ENCODE measurements around the gene ROBO3.

ROBO3 gene

DNA sequence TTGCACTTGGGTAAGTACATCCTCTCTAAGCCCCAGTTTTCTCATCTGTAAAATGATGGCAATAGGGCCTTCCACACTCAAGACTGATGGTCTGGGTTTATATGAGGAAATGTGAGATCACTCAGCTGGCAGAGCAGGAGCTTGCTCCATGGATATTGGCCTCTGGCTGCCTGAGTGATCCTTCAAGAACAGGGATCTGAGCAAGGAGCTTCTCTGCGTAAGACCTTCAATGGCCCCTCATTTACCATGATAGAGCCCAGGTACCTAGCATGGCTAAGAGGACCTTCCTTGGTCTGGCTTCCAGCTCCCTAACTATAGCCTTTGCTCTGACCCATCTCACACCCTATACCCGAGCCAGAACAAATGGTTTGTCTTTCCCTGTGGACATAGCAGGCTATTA is 26.9 kb downstream of the ROBO3 start:
- no peak for DNase-seq (ENCODE audit: low read depth)

DNA sequence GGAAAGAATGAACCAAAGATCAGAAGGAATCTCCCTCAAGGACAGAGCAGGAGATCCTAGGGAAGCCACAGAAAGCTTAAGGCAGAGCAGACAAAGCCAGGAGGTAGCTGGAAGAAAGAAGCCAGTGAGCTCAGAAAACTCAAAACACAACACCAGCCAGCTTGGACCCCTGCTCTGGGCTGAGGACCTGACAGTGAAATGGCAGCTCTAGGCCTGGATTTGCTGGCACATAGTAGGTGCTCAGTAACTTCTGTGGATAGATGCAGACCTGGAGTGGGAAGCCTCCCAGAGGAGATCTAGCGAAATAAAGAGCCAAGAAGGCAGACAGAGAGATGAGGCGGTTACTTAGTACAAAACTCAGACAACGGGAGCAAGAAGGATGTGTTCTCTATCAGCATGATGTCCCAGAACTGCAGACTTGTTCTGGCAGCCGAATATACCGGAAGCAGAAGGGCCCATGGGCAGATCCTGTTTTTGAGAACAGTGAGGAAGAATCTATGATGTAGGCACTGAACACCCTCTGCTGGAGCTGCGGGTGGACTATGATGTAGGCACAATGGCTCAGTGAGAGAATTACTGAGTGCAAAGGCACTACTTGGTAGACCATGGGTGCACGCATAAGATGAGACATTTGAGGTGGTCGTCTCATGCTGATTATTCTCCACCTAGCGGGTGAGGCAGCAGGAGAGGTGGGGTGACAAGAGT is 27.7 kb downstream of the ROBO3 start:
- DNase-seq (ENCODE audit: low read depth) = no peak

DNA sequence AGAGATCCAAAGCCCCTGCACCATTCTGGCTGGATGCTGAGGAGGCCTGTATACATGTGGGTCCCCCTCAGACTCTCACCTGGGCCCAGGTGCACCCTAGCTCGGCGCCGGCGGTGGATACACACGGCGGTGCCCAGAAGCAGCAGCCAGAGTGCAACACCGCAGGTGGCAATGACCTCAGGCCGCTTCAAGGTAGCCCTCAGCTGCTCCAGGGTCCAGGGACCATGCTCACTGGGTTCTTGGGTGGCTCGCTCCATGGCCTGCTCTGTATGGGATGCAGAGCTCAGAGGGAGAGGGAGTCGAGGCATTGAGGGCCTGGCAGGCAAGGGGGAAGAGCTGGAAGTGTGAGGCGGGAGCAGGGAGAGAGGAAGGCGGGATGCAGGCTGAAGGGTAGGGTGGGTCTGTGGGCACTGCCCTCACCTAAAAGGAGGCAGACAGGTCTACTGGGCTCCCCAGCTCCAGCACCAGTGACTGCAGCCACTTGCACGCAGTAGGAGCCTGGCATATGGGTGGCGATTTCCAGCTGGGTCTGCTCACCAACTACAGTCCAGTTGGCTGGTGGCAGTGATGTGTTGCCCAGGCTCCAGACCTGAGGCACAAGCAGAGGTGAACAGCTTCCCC is 28.7 kb downstream of the ROBO3 start:
- DNase-seq (ENCODE audit: low read depth) = no peak

DNA sequence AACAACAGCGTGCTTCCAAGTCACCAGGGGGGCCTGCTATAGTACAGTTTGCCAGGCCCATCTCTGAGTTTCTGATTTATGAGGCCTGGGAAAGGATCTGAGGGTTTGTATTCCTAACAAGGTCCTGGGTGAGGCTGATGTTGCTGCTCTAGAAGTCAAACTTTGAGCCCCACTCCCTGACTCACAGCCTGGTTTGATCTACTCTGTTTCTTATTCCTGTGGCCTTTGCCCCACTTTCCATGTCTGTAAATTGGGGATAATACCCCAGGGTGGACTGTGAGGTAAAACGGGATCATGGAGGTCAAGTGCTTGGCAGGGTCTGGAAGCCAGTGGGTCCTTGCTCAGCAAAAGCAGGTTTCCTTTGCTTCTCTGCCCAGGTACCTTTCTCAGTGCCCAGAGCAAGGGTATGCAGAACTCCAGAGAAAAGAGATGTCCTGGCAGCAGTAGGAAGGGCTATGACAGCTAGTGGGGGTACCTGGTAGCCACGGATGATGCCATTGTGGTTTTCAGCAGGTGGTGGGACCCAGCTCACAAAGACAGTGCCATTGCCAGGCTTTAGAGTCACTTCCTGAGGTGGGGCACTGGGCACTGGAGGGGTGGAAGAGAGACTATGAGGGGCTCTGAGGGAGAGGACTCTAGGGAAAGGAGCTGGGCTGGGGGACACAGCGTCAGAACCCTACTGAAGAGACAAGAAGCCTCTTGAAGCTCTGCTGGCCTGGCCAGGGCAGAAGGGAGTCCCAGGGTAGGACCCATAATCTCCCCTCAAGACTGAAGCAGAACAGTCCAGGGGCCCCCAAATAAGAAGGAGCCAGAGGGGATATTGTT is 29.6 kb downstream of the ROBO3 start:
- DNase-seq (ENCODE audit: low read depth) = no peak

DNA sequence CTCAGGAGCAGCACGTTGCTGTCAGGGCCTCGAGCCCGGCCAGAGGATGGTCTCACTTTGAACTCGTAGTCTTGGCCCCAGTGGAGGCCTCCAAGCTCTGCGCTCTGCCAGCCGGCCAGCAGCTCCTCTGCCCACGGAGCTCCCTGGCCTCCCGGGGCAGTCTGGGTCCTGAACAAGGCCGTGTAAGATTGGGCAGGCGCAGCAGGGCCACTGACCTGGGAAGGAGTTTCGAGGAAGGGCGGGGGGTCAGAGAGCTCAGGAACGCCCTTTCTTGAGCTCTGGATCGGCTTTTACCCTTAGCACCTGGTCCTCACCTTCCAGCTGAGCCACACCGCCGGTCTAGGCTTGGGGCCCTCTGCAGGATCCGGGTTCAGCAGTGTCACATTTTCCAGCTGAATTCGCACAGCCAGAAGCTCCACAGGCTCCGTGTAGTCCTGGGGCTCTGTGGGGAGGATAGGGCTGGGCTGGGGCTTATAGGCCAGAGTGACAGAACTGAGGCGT is 30.3 kb downstream of the ROBO3 start:
- no peak for DNase-seq (ENCODE audit: low read depth)

DNA sequence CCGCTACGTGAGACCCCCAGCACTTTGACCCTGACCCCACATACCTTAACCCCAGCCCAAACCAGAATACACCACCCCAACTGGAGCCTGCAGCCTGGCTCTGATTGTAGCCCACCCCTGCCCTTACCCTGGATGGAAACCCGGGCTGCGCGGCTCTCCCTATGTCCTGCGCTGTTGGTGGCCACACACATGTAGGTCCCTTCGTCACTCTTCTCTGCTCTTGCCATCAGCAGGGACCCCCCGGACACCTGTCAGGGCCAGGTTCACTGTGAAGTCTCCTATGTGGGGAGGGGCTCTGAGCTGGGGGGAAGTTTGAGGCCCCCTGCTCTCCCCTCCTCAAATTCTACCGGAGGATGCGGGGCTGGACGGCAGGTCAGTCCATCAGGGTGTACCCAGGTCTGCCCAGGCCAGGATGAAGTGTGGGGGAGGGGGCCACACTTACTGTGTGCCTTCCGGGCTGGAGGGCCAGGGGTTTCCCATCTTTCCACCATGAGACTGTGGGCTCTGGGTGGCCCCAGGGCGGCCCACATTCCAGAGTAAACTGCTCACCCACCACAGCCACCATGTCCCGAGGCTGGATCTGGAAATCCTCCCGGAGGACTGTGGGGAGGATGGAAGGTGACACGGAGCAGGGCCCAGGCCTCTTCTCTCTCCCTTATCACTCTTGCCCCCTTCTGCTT is 31.0 kb downstream of the ROBO3 start:
- no peak for DNase-seq (ENCODE audit: low read depth)

DNA sequence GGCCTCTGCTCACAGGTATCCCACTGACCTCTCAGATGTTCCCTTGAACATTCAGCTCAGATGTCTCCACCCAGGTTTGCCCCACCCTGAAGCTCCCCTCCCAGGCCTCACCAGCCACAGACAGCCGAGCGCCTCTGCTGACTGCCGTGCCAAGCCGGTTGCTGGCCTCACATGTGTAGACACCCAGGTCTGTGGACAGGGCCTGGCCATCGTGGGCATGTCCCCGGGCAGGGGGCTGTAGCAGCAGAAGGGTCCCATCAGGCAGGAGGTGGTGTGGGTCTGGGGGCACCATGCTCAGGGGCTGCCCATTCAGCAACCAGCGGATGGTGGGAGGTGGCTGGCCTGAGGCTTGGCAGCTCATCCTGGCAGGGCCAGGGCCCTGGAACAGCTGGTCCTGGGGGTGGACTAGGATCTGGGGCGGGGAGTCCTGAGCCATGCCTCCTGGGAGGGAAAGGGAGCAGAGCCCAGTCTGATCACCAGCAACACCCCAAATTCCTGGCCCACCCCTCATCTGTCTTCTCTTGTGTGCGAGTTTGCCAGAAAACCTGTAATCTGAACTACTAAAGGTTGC is 31.7 kb downstream of the ROBO3 start:
- peak; percentile 21 for DNase-seq (ENCODE audit: low read depth)

DNA sequence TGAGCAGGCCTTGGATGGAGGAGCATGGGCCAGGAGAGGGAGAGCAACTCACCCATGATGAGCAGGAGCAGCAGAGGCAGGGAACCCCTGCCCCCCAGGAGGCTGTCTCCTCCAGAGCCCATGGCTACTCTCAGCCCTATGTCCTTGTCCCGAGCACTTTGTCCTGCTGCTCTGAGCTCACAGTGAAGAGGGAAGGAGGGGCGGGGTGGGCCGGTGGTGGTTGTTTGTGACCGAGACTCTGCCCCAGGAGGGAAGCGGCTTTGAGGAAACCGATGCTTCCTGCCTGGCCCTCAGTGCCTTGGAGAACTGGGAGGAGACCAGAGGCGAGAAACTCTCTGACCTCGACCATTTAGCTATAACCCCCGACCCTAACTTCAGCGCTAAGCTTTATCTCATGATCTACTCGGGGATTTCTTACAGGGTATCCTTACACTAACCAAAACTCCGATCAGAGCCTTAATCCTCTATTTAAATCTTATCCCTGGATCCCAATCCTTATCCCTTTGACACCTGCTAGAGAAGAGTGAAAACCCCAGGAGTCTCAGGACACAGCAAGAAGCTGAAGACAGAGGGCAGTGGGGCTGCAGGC is 32.5 kb downstream of the ROBO3 start, which contains the start of gene ROBO4:
ROBO4 (minus strand) TSS at position 192 of the 589 bp plus-strand sequence; CDS start at position 122, 70 bp downstream.
- DNase-seq (ENCODE audit: low read depth) = no peak

DNA sequence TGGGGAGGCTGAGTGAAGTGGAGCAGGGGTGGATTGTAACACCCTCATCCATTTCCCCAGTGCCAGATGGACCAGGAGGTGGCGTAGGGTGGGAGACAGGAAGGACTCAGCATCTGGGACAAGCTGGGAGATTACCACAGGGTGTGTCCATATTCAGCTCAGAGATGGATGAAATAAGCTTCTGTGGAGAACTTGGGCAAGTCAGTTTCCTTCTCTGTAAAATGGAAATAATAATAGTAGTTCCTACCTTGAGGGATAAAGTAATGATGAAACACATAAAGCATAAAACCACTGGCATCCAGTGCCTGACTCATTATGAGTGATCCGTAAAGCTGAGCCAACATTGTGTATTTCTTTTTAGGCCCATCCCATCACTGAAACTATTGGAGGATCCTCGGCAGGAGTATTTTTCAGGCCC is 33.0 kb downstream of the ROBO3 start:
- DNase-seq (ENCODE audit: low read depth) = peak; percentile 84

DNA sequence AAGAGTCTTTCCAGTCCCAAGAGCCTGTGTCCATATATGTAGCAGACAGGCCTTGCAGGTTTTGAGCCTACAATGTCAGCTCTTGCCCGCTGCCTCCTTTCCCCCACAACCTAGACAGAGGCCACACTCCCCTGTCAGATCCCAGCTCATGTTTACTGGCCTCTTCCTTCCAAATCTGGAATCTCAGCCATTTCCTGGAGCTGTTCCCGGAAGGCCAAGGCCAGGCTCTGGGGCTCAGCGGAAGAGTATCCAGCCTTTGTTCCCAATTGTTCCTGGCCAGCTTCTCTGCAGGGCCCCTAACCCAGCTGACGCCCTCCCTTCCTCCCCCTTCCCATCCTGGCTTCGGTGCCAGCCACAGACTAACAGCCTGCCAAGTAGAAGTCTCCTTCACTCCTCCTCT is 33.5 kb downstream of the ROBO3 start:
- DNase-seq (ENCODE audit: low read depth) = peak; percentile 72

DNA sequence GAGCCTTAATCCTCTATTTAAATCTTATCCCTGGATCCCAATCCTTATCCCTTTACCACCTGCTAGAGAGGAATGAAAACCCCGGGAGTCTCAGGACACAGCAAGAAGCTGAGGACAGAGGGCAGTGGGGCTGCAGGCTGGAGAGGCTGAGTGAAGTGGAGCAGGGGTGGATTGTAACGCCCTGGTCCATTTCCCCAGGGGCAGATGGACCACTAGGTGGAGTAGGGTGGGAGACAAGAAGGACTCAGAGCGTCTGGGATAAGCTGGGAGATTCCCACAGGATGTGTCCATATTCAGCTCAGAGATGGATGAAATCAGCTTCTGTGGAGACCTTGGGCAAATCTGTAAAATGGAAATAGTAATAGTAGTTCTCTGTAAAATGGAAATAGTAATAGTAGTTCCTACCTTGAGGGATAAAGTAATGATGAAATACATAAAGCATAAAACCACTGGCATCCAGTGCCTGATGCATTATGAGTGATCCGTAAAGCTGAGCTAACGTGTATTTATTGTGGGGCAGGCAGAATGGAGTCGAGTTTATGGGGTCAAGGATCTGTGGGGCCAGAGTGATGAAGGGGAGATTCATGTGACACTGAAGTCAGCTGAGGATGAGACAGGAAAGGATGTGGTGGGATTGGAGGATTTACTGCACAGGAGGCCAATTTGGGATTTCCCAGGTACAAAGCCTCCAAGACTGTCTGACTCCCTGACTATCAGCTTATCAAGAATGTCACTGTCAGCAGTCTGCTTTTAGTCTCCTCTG is 34.3 kb downstream of the ROBO3 start:
- no peak for DNase-seq (ENCODE audit: low read depth)

DNA sequence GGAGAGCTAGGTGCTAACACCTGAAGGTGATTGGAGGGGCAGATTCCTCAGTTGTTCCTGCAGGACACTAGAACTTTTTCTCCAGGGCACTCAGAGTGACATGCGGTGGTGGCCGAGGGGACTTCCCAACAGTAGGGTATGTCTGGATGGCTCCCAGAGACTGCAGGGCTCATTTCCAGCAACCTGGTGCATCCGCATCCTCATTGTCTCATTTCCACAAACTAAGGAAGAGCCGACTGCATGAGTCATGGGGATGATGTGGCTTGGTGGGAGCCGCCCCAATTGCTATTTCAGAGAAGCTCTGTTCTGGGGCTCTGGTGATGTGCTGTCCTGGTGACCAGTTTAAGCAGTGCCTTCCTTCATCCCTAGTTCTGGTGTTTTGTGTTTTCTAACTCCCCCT is 35.2 kb downstream of the ROBO3 start:
- peak; percentile 76 for DNase-seq (ENCODE audit: low read depth)

DNA sequence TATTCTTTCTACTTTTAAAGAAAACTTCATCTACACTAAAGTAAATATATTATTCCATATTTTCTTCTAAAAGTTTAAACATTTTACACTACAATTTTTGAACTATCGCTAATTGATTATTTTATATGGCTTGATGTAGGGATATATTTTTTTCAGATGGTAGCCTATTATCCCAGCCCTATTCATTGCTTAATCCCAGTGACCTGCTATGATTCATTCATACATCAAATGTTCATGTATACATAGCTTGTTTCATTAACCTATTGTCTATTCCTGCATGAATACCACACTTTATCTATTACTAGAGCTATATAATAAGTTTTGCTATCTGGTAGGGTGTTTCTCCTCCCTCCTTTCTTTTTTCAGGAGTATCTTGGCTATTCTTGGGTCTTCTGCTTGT is 37.4 kb downstream of the ROBO3 start:
- DNase-seq (ENCODE audit: low read depth) = no peak

DNA sequence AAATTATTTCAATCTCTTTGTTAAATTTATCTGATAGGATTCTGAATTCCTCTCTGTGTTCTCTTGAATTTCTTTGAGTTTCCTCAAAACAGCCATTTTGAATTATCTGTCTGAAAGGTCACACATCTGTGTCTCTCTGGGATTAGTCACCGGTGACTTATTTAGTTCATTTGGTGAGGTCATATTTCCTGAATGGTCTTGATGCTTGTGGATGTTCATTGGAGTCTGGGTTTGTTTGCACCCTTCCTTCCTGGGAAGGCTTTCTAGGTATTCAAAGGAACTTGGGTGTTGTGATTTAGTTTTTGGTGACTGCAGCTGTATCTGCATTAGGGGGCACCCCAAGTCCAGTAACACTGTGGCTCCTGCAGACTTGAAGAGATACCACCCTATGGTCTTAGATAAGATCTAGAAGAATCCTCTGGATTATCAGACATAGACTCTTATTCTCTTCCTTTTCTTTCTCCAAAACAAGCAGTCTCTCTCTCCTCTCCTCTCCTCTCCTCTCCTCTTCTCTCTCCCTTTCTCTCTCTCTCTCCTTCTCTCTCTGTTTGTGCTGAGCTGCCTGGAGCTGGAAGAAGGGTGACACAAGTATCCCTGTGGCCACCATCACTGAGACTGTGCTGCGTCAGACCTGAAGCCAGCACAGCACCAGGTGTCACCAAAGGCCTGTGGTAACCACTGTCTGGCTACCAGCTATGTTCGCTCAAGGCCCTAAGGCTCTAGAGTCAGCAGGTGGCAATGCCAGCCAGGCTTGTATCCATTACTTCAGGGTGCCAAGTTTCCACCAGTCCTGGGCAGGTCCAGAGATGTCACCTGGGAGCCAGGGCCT is 50.5 kb downstream of the ROBO3 start:
- no peak for DNase-seq (ENCODE audit: low read depth)

DNA sequence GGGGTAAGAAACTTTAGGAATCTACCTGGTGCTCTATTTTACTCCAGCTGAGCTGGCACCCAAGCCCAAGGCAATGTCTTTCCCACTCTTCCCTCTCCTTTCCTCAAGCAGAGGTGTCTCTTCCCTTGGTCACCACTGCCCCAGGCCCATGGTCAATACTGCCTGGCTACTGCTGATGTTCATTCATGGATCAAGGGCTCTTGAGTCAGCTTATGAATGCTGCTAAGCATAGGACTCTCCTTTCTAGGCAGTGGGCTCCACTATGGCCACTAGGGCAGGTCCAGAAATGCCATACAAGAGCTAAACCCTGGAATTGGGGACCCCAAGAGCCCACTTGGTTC is 51.1 kb downstream of the ROBO3 start:
- DNase-seq (ENCODE audit: low read depth) = no peak

DNA sequence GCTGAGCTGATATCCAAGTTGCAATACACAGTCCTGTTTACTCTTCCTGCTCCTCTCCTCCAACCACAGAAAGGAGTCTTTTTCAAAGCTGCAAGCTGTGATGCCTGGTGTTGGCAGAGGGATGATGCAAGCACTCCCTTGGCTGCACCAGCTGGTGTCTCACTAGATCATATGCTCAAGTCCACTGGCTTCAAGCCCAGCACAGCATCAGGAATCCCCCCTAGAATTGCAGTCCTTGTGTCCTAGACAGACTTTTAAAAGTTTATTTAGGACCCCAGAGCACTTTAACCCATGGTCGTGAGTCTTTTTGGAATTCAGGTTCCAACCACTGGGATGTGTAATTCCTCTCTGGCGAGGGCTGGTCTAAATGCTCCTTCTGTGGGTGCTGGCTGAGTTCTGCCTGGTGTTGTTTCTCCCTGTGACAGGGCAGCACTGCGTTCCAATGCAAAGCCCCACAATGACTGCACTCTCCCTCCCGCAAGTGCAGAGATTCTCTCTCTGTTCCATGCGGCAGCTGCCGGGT is 51.9 kb downstream of the ROBO3 start:
- DNase-seq (ENCODE audit: low read depth) = peak; percentile 57

DNA sequence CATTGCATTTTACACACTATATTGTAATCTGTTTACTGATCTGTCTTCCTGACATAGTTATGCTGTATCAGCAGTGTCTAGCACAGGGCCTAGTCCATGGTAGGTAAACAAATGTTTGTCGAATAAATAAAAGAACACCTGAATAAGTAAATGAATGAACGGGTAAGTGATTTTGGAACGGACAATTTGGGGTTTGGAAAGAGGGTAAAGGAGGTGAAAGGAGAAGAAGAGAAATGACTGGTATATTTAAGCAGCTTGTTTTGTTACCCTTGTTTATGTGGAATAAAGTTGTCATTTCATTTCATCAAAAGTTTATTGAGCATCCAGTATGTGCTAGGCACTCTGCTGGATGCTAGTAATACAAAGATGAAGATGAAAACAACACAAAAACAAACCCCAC is 53.7 kb downstream of the ROBO3 start, which contains the start of gene HEPN1:
HEPN1 (plus strand) TSS at position 301 of the 400 bp plus-strand sequence.
- DNase-seq (ENCODE audit: low read depth) = no peak

DNA sequence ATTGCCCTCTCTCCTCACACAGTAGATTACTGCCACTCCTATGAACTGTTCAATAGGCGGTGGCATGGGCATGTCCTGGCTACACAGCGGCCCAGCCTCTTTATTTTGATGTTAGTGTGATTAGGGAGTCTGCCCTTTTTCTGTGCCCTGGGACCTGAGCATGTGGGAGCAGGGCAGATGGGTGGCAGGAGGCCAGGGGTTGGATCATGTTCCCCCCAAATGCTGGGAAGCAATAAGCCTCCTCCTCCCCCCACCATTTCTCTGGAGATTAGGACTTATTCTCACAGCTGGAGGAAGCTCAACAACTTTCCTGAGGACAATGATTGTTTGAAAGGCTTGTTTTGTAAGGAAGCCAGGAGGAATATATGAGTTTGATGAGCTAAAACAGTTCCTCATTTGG is 54.7 kb downstream of the ROBO3 start:
- no peak for DNase-seq (ENCODE audit: low read depth)

DNA sequence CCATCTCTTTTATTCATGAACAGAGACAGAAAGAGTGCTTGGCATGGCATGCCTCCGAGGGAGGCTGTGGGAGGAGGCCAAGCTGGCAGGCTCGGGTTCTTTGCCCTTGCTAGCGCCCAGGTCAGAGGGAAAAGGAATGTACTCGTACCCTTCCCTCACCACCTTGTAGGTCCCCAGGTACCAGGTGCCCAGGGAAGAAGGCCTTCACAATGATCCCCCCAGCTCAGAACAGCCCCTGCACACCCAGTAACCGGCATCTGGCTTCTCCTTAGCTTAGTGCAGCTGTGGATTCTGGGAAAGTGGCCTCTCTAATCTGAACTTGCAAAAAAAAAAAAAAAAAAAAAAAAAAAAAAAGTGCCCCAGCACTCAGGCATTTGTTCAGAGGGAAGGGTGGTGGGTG is 55.1 kb downstream of the ROBO3 start:
- no peak for DNase-seq (ENCODE audit: low read depth)

Data from fibroblast of gingiva (primary cell).